GM21619 (cell line): ENCODE data around the gene YRDC.

Source experiments
- ATAC-seq: cut with Tn5 transposase; IDR thresholded peaks from one replicate; pipeline ENCODE4 v1.9.1; 2021; ENCODE audit not compliant: unreplicated experiment

The YRDC gene, protein sequence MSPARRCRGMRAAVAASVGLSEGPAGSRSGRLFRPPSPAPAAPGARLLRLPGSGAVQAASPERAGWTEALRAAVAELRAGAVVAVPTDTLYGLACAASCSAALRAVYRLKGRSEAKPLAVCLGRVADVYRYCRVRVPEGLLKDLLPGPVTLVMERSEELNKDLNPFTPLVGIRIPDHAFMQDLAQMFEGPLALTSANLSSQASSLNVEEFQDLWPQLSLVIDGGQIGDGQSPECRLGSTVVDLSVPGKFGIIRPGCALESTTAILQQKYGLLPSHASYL

DNA sequence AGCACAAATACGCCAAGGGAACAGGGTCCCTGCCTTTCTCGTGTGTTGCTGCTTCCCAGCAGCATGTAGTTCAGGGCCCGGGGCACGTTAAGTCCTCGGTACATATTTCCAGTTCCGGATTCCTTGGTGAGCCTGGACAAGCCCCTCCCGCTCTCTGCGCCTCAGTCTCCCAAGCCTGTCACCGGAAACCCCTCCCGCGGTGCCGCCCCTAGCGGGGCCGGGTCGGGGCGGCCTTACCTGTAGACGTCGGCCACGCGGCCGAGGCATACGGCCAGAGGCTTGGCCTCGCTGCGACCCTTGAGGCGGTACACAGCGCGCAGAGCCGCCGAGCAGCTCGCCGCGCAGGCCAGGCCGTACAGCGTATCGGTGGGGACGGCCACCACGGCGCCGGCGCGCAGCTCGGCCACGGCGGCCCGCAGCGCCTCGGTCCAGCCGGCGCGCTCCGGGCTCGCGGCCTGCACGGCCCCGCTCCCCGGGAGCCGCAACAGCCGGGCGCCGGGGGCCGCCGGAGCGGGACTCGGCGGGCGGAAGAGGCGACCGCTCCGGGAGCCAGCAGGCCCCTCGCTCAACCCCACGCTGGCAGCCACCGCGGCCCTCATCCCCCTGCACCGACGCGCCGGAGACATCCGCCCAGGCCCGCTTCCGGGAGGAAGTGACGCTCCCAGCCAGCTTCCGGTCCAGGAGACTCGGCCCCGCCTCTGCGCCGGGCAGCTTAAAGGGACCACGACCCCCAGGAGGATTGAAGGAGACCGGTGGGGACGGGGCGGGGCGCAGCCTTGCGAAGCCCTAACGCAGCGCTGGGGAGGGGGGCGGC is at the start of gene YRDC, which contains the start of gene C1orf122:
Gene YRDC (minus strand): TSS at position 654 of the 814 bp plus-strand sequence. CDS start 28 bp downstream, at position 626.
Gene C1orf122 (plus strand): TSS at position 236 of the 814 bp plus-strand sequence. CDS start 615 bp downstream, outside the sequence.
- ATAC-seq: peak; percentile 88

DNA sequence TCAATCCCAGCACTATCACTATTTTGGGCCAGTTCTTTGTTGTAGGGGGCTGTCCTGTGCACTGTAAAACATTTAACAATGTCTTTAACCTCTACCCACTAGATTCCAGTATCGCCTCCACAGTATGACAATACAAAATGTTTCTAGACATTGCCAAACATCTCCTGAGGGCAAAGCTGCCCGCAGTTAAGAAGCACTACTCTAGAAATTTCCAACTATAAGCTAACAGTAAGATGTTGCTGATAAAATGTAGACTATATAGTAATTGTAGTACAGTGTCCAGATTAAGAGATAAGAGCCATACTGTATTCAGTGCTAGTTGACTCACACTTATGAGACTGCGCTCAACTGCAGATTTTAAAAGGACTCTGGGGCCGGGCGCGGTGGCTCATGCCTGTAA is 46.4 kb upstream of the YRDC start:
- no peak for ATAC-seq

DNA sequence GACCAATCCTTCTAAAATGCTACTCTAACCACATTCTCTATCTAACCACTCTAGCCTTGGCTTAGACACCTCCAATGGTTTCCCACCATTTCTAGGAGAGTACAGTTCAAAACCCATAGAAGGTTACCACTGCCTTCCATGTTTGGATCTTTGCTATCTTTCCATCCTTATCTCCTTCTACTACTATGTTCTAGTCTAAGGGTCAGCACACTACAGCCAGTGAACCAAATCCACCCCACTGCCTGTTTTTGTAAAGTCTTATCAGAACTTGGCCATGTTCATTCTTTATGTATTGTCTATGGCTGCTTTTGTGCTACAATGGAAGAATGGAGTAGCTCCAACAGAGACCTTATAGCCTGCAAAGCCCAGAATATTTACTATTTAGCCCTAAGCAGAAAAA is 45.1 kb upstream of the YRDC start:
- no peak for ATAC-seq

DNA sequence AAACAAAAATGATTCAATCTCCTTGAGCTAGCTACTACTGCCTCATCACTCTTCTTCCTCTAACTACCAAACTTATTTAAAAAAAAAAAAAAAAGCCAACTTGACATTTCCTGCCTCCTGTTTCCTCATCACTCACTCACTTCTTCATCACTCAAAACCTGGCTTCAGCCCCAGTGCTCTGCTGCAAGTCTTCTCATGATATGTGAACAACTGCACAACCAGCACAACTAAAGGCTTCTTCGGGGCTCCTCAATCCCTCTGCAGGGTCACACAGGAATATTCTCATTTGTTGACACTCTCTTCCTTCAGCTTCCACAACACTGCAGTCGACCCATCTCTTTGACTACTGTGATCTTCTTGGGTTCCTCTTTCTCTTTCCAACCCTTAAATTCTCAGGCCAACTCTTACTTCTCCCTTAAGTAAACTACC is 43.8 kb upstream of the YRDC start:
- no peak for ATAC-seq

DNA sequence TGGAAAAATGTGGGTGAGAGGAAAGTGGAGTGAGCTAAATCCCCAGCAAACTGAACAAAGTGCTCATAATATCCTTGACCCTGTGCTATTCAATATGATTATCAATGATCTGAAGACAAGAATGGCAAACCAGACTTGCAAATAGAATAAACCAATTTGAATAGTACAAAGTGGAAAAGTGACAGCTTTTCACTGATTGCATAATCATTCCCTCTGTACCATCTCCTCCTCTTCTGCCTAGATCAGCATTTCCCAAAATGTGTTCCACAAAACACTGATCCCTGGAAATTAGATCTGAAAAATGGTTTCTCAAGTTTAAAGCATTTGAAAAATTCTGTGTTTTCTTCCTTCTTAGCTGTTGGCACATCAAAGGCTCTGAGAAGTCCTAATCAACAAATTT is 43.3 kb upstream of the YRDC start:
- no peak for ATAC-seq

DNA sequence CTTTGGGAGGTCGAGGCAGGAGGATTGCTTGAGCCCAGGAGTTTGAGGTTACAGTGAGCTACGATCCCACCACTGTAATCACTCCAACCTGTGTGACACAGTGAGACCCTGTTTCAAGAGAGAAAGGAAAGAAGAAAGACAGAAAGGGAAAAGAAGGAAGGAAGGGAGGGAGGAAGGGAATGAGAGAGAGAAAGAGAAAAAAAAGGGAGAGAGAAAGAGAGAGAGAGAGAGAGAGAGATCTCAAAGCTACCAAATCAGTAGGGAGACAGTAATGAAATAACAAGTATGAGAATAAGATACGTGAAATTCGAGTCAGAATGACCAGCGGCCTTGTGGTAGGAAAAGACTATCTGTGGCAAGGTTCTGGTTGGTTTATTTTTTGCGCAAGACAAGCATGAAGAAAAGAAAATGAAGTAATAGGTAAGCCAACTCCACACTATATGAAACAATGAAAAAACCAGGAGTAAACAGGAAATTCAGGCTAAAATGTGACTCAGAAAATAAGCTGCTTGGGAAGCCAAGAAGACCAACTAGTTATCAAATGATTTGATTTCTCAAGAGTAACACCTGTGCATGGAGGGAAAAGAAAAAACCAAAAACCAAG is 42.4 kb upstream of the YRDC start:
- no peak for ATAC-seq

DNA sequence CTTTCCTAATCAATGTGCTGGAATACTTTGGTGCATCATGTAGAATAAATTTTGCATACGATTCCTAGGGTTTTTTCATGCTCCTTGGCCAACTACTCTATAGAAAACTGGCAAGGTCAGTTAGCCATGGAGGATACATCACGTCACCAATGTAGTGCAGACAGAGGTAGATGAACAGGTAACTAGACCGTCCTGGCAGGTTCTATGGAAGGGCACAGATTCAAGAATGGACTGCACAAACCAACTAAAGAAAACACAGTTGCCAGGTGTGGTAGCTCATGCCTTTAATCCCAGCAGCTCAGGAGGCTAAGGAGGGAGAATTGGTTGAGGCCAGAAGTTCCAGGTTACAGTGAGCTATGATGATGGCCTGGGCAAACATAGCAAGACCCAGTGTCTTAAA is 41.5 kb upstream of the YRDC start:
- ATAC-seq: no peak

DNA sequence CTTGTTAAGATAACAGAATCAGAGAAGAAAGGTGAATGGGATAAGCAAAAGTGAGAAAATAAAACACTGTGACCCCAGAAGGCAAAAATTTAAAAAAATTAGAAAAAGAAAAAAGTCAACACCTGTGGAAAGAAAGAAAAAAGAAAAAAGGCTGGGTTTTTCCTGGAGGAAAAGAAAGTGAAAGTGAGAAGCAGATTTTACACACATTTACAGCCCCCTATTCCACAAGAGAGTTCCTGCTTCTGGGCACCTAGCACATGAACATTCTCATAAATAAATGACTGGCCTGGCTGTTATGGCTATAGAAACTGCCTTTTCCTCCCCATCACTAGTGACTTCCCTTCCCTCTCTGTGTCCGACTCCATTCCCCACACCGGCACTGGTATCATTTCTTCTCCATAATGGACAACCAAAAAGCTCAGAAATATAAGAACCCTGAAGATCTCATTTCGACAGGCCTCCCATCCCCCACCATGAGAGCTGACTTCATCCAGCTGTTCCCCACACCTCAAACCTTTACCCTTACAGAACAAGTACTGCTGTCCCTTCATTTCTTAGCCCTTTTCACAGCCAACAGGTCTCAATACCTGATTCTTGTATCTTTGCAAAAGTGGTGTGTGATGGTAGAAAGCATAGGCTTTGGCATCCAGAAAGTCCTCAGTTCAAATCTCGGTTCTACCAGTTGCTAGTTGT is 38.8 kb upstream of the YRDC start:
- no peak for ATAC-seq

DNA sequence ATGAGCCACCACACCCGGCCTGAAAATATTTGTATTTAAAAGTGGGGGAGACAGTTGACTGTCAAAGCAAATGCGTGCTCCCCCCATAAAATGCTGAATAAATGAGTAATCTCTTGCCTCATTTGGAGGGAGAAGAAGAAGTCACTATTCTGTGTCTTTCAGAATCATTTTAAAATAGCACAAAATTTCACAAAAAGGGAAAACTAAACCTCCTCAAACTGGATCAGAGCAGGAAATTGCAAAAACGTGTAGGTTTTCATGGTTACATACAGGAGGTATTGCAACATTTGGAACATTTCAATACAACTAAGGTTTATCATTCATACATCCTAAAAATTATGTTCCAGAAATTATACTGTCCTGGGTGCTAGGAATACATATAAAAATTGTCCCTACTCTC is 37.8 kb upstream of the YRDC start:
- no peak for ATAC-seq

DNA sequence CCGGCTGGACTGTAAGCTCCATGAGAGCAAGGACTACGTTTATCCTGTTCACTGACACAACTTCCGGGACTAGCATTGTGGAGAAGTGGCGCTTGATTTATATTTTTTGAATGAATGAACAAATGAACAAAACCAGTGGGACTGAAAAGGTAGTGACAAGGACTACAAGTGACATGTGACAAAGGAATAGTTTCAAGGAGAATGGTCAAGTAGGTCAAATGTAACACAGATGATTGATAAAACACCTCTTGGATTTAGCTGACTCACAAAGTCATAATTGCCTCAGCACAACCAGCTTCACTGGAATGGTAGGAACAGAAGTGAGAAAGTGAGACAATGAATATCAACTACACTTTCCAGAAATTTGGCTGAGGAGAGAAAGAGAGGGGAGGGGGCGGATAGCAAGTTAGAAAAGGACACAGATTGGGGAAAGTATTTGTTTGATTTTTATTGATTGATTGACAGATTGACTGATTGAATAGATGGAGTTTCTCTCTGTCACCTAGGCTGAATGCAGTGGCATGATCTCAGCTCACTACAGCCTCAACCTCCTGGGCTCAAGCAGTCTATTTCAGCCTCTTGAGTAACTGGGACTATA is 37.1 kb upstream of the YRDC start:
- no peak for ATAC-seq

DNA sequence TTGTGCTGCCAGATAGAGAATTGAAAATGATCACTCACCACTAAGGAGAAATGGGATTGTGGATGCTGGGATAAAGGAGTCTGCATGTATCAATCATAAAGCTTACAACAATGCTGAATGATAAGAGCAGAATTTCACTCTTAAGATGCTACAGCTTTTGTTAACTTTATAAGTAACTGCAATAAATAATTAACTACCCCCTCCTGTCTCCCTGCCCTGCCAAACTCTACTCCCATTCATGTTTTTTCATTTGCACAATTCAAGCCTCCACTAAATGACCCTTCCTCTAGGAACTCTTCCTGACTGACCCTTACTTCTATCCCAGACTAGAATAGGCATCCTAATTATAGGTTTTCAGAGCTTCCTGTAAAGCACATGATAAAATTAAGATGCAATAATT is 36.5 kb upstream of the YRDC start:
- no peak for ATAC-seq

DNA sequence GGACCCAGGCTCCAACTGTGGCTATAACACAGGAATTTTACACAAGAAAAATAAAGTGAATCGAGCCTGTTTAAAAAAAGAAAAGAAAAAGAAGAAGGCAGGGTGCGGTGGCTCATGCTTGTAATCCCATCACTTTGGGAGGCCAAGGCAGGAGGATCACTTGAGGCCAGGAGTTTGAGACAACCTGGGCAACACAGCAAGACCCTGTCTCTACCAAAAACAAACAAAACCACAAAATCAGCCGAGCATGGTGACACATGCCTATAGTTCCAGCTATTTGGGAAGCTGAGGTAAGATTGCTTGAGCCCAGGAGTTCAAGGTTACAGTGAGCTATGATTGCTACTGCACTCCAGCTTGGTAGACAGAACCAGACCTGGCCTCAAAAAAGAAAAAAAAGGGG is 33.6 kb upstream of the YRDC start:
- ATAC-seq: no peak

DNA sequence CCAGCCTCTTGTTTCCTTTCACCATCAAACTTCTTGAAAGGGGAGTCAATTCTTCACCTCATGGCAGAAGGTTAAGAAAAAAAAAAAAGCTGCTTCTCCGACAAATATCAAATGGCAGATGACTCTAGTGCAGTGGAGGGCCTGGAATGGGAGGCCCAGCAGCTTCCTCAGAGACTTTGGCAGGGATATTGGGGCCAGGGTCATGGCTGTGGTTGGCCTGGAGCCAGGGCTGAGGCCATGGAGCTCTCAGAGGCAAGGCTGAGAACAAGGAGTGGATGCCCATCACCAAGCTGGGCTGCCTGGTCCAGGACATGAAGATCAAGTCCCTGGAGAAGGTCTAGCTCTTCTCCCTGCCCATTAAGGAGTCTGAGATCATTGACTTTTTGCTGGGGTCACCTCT is 32.7 kb upstream of the YRDC start:
- ATAC-seq: no peak

DNA sequence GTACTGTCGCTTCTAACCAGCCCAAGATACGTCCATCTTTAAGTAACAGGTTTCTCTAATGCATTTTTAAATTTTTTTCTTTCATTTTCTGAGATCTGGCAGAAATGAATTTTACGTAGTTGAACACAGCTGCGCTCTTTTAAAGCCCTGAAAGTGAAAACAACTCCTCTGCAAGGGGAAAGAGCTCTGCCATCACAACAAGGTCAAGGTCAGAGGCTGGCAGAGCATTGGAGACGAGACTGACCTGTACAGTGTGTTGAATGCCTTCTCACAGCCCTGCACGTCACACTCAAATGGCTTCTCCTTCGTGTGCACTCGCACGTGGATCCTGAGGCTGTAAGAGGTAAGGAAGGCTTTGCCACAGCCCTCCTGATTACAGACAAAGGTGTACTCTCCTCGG is 31.7 kb upstream of the YRDC start:
- no peak for ATAC-seq

DNA sequence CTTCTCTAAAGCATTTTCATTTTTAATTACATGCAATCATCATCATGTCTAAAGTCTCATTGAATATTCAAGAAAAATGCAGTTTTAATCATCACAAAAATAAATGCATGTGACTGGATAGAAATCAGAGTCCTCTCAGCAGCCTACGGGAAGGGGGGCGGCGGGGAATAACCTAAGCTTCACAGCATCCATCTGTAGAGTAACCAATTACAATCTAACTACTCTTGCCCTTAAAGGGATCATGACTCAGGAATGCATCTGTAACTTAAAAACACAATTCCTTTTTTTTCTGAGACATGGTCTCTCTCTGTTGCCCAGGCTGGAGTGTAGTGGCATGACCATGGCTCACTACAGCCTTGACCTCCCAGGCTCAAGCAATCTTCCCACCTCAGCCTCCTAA is 28.8 kb upstream of the YRDC start:
- ATAC-seq: no peak

DNA sequence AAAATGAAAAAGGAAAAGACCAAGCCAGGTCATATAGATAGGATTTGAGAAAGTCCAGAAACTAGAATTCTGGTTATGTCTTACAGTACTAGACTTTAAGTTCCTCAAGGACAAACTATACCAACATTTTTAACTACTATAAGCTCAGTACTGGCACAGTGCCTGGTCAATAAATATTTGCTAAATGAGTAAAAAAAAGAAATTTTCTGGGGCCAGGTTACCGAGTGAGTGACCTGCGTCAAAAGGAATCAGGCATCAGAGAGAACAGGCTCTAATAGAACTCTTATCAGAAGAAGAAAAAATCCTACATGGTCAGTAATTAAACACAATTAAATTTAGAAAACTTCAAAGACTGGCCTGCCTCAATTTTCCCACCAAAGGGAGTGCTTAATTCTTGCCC is 23.8 kb upstream of the YRDC start:
- no peak for ATAC-seq

DNA sequence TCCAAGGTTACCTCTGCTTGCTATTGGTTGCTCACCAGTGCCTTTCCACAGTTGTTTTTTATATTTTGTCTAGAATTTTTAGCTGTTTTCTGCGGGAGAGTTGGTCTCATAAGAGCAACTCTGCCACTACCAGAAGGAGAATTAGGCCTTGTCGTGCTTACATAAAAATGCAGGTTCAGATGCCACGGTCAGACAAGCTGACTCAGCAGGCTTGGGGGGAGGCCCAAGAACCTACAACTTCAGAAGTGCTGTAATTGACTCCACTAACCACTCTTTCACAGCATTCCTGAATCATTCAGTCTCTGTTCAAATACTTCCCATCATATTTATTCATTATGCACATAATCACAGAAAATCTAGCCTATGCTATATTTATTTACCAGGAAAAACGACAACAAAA is 23.1 kb upstream of the YRDC start:
- no peak for ATAC-seq

DNA sequence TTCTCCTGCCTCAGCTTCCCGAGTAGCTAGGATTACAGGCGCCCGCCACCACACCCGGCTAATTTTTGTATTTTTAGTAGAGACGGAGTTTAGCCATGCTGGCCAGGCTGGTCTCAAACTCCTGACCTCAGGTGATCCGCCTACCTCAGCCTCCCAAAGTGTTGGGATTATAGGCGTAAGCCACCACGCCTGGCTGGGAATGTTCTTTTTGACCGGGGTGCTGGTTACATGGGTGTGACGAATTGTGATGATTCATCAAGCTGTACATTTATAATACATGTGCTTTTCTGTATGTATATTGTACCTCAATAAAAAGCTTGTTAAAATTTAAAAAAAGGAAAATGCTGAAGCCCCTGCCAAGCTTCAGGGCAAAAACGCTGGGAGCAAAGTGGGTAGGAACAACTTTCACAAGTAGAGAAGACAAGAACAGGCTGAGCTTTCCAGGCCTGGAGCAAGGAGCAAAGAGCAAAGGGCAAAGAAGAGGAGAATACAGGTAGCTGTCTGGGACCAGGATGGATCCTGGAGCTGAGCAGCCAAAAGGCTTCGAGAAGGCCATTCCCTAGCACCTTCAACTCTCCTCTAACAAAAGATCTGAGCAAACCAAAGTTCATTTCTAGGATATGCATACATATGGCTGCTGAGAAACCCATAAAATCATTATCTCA is 20.5 kb upstream of the YRDC start:
- ATAC-seq: no peak

DNA sequence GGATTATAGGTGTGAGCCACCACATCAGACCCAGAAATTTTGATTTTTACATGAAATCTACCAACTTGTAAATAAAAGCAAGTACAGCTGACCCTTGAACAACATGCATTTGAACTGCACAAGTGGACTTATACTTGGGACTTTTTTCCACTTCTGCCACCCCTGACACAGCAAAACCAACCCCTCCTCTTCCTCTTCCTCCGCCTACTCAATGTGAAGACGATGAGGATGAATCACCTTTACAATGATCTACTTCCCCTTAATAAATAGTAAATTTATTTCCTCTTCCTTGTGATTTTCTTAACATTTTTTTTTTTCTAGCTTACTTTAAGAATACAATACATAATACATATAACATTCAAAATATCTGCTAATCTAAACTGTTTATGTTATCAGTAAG is 17.5 kb upstream of the YRDC start:
- ATAC-seq: no peak

DNA sequence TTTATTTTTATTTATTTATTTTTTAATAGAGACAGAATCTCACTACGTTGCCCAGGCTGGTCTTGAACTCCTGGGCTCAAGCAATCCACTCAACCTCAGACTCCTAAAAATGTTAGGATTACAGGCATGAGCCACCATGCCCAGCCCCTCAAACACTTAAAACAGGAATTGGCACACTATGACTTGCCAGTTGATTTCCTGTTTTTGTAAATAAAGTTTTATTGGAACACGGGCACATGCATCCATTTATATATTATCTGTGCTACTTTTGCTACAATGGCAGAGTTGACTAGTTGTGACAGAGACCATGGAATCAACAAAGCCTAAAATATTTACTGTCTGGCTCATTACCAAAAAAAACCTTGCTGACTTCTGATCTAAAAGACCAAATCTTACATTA is 16.0 kb upstream of the YRDC start:
- no peak for ATAC-seq
